T-helper 22 cell (primary cell): ENCODE results near the gene CASP12.

Source experiments
- DNase-seq: peaks from one replicate; pipeline ENCODE4 v3.0.0-alpha.2; 2020; ENCODE audit warnings: low read depth

The CASP12 gene

DNA sequence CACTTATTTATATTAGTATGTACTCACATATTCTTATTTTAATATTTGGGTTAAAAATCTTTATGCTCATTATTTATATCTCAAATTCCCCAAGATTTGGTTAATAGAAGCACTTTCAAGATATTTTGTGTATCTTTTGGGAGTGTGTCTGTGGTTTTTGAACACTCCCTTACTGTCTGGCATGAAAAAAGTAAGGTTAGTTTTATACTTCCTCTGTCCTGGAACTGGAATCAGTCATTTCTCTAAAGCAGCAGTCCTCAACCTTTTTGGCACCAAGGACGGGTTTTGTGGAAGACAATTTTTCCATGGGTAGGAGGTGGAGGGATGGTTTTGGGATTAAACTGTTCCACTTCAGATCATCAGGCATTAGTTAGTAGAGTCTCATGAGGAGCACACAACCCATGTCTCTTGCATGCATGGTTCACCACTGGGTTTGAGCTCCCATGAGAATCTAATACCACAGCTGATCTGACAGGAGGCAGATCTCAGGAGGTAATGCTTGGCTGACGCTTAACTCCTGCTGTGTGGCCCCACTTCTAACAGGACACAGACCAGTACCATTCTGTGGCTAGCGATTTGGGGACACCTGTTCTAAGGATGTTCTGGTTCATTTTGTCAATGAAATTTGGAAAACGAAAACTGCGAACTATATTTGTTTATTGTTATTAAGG, 60.2 kb downstream of the CASP12 start:
- no peak for DNase-seq

DNA sequence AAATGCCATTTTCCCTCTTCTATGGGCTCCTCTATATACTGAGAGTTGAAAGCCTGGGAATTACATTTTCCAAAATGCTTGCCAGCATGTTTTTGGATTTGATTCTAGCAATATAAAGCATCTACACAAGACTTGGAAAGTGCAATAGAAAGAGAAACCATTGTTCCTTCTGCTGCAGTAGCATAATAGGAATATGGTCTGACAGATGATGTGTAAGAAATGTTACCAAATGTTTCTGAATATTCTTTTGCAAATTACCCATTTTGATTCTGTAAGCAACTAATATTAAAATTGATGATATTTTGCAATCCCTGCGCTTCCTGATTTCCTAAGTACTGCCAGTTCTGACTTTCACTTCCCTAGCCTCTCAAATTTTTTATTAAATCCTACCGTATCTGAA, 61.6 kb downstream of the CASP12 start:
- DNase-seq, result no peak
